BE2C (cell line): ENCODE results near the gene NR1H4.
"Not testable (repeated sequence)": the region's sequence is repeated elsewhere in the genome, so short reads cannot be mapped to it uniquely, and the experiment has no call there.

Source experiments
- DNase-seq: peaks from one replicate; pipeline ENCODE4 v3.0.0-alpha.2; 2020
- H3K27me3 ChIP-seq: fragments of 250-450 bp; sonication (Bioruptor Pico); 2 replicates; pipeline ENCODE4 v1.5.1; 2020; ENCODE audit warnings: mild to moderate bottlenecking
- H3K36me3 ChIP-seq: fragments of 250-450 bp; sonication (Bioruptor Pico); 2 replicates; pipeline ENCODE4 v1.5.1; 2020; ENCODE audit warnings: mild to moderate bottlenecking
- H3K4me1 ChIP-seq: fragments of 250-450 bp; sonication (Bioruptor Pico); 2 replicates; pipeline ENCODE4 v1.5.1; 2020
- H3K4me3 ChIP-seq: 2 replicates; pipeline ENCODE4 v1.5.1; 2011; ENCODE audit warnings: low read depth, low read length
- H3K9me3 ChIP-seq: fragments of 250-450 bp; sonication (Bioruptor Pico); 2 replicates; pipeline ENCODE4 v1.5.1; 2020
- CTCF ChIP-seq: IDR thresholded peaks from 2 replicates; pipeline ENCODE4 v1.5.1; 2012; ENCODE audit warnings: mild to moderate bottlenecking, low read depth, low read length

The NR1H4 gene

GRCh38 chr12:100497105-100497795 is 23.6 kb downstream of the NR1H4 start:
- DNase-seq, result no peak
- Histone ChIP-seq H3K4me3 (no peak overlapping the region), H3K36me3 (no peaks in the 10 kb centered on the region), H3K27me3 (no peaks in the 10 kb centered on the region), H3K4me1 (no peaks in the 10 kb centered on the region), H3K9me3 (no peaks in the 10 kb centered on the region)
- TF ChIP-seq CTCF, result no peak

- TF ChIP-seq CTCF, result no peak
- no peak for DNase-seq
- Histone ChIP-seq H3K36me3 (no peaks in the 10 kb centered on the region), H3K4me1 (no peaks in the 10 kb centered on the region), H3K9me3 (no peaks in the 10 kb centered on the region), H3K27me3 (no peaks in the 10 kb centered on the region), H3K4me3 (no peak overlapping the region)
These were observed 24.5 kb downstream of the NR1H4 start for GRCh38 chr12:100498141-100498540.

GRCh38 chr12:100499416-100499815 is 25.8 kb downstream of the NR1H4 start:
- DNase-seq, result no peak
- no peak for TF ChIP-seq CTCF
- no peaks in the 10 kb centered on the region for H3K4me1 ChIP-seq
- no peaks in the 10 kb centered on the region for H3K27me3 ChIP-seq
- no peak overlapping the region for H3K4me3 ChIP-seq
- H3K36me3 ChIP-seq, result no peaks in the 10 kb centered on the region
- H3K9me3 ChIP-seq, result no peaks in the 10 kb centered on the region

GRCh38 chr12:100502718-100503117 is 29.1 kb downstream of the NR1H4 start:
- H3K36me3 ChIP-seq, H3K4me1 ChIP-seq, H3K9me3 ChIP-seq, H3K4me3 ChIP-seq, DNase-seq, H3K27me3 ChIP-seq: not testable (repeated sequence)

GRCh38 chr12:100503228-100503628 is 29.6 kb downstream of the NR1H4 start:
- no peaks in the 10 kb centered on the region for H3K9me3 ChIP-seq
- no peaks in the 10 kb centered on the region for H3K4me1 ChIP-seq
- H3K36me3 ChIP-seq, result no peaks in the 10 kb centered on the region
- H3K27me3 ChIP-seq, result no peaks in the 10 kb centered on the region
- no peak overlapping the region for H3K4me3 ChIP-seq
- DNase-seq, result no peak
- no peak for TF ChIP-seq CTCF

- Histone ChIP-seq H3K4me3 (no peak overlapping the region), H3K27me3 (no peaks in the 10 kb centered on the region), H3K4me1 (no peaks in the 10 kb centered on the region), H3K36me3 (no peaks in the 10 kb centered on the region), H3K9me3 (no peaks in the 10 kb centered on the region)
- no peak for DNase-seq
- TF ChIP-seq CTCF, result no peak
These were observed 31.1 kb downstream of the NR1H4 start for GRCh38 chr12:100504804-100505203.

- no peak for TF ChIP-seq CTCF
- no peak overlapping the region for H3K4me3 ChIP-seq
- no peaks in the 10 kb centered on the region for H3K27me3 ChIP-seq
- H3K9me3 ChIP-seq, result no peaks in the 10 kb centered on the region
- no peaks in the 10 kb centered on the region for H3K36me3 ChIP-seq
- no peak for DNase-seq
- no peaks in the 10 kb centered on the region for H3K4me1 ChIP-seq
These were observed 35.1 kb downstream of the NR1H4 start for GRCh38 chr12:100508751-100509150.
